GM18951 (cell line): ENCODE measurements around the gene CISTR.
"Not testable (repeated sequence)": the region's sequence is repeated elsewhere in the genome, so short reads cannot be mapped to it uniquely, and the experiment has no call there.

Experiments
- POLR2A ChIP-seq: IDR thresholded peaks from 4 replicates; pipeline ENCODE4 v1.6.1; 2011; ENCODE audit warnings: mild to moderate bottlenecking; ENCODE audit not compliant: insufficient read length, insufficient read depth; ENCODE audit errors: extremely low read depth
- in situ Hi-C: fragments of 300-500 bp; cut with MboI; formaldehyde crosslinking; loops from one replicate; pipeline ENCODE4 v1.12.0; 2022; ENCODE audit warnings: low sequenced_read_pairs, mixed read lengths, inconsistent platforms; ENCODE audit not compliant: unreplicated experiment

The CISTR gene

GRCh38 chr12:53777936-53778644, 26.3 kb upstream of the CISTR start:
- in situ Hi-C loops: no loop called here
- no peak for TF ChIP-seq POLR2A

DNA sequence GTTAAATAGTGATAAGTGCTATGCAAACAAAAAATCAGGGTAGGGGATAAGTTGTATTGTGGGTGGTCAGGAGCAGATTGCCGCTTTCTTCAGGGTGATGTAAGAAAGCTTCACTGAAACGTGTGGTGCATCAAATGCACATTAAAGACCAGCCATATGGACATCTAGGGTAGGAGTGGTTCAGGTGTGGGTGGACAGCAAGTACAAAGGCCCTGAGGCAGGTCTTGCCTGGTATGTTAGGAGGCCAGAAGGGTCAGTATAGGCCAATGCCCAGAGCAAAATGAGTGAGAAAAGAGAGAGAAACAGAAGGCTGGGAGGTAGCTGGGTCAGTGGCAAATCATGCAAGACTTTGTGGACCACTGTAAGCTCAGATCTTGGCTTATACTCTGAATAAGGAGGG, 25.6 kb upstream of the CISTR start:
- in situ Hi-C loops: no loop called here
- no peak for TF ChIP-seq POLR2A

DNA sequence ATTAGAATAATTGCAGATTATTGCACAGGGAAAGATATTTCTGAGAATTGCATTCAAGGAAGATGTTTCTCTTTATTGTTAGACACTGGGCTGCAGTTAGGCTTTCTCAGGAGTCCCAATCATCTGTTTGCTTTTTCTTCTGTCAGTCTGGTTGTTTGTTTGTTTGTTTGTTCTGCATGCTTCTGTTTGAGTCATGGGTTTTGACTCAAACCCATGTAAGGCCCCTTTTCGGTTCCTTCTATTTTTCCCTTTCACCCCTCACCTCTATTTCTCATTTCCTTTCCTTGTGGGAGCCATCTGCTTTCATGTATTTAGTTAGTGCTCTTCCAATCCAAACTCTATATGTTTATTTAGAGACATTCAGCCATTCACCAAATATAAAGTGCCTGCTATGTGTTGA, 25.1 kb upstream of the CISTR start:
- no peak for TF ChIP-seq POLR2A
- in situ Hi-C loops: no loop called here

GRCh38 chr12:53775478-53776145, 23.8 kb upstream of the CISTR start:
- in situ Hi-C loops: no loop called here
- no peak for TF ChIP-seq POLR2A

DNA sequence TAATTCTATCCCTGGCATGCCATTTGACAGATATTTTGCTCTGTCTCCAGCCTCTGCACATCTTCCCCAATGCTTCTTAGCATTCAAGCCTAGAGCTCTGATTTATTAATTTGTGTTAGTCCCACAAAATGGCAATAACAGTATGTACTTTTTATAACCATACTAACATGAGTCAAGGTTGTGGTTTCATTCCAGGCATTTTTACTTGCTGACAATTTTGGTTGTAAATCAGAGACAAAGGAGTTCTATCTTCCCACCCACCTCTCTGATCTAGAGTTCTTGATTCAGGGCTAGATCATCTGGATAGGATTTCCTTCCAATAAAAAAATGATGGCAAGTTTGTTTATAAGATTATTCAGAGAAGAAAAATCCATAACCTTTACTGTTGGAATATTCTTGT, 18.5 kb upstream of the CISTR start:
- TF ChIP-seq POLR2A: no peak
- in situ Hi-C loops: no loop called here

DNA sequence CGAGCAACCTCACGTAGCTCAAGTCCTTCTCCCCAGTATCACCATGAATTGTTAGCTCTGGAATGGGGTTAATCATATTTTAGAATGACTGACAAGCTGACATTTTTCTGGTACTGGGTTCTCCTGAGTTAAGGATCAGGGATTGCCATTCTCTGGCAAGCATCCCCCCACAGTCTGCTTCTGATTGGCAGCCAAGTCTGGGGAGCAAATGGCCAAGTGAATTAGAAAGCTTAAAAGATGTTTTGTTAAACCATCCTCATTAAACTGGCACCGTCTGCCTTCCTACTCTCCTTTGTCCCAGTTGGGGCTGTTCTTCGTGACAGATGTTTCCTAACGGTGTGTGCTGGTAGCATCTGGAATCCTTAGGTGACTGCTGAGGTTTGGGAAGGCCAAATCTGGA, 17.2 kb upstream of the CISTR start:
- no peak for TF ChIP-seq POLR2A
- in situ Hi-C loops: no loop called here

GRCh38 chr12:53766881-53767280, 15.1 kb upstream of the CISTR start:
- no peak for TF ChIP-seq POLR2A
- in situ Hi-C loops: no loop called here

DNA sequence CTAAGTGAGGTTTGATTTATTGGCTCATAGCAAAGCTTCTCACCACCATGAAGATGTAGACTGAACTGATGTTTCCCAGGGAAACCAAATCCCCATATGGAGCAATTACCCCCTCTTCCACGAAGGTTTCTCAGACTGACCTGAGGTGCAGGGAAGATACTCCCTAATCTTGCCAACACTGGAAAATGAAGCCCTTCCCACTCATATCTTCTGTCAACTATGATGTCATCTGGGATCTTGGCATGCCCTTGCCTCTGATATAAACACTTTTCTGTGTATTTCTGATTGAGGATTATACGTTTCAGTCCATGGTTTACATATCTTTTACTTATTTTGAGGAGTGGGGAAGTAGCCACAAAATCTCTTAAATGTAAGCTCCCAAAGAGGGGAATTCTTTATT, 14.1 kb upstream of the CISTR start:
- no peak for TF ChIP-seq POLR2A
- in situ Hi-C loops: no loop called here

DNA sequence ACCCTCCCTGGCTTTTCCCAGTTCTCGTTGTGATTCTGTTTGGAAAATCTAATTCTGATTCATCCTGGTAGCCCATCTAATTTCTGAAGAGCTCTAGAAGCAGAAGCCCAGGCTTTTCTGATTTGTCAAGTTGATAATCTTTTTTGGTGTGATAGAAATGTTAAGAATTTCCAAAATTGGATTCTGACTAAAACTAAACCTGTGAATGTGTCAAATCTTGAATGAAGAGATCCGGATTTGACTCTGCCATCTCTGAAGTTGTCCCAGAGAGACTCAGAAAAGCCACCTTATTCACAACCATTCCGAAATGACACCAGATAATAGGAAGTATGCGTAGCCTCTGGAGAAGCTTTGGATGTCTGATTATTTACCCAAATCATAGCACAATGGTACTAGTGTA, 12.8 kb upstream of the CISTR start:
- in situ Hi-C loops: no loop called here
- no peak for TF ChIP-seq POLR2A

- in situ Hi-C loops: not testable (repeated sequence)
Measured at GRCh38 chr12:53762793-53763192, 11.0 kb upstream of the CISTR start.

- in situ Hi-C loops: no loop called here
Measured at GRCh38 chr12:53761306-53761705, 9.5 kb upstream of the CISTR start.

DNA sequence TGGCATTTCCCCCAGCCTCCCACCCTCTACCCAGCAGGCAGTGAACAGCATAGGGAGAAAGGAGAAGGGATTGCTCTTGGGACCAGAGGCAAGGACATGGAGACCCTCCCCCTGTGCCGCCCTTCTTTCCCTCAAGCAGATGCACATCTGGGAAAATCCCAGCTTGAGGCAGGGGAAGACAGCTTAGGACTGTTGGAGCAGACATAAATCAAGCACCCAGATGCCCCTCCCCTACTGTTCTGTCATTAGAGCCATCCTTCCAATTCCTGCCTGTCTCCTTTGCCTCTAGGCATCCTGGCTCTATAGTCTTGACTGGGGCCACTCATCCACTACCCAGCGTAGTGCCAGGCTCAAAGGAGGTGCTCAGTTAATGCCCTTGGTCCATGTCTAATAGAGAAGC, 7.5 kb upstream of the CISTR start:
- TF ChIP-seq POLR2A: no peak
- in situ Hi-C loops: no loop called here

More at GRCh38 chr12:53761306-53761705, 9.5 kb upstream of the CISTR start:
- no peak for TF ChIP-seq POLR2A

- no peak for TF ChIP-seq POLR2A
- in situ Hi-C loops: no loop called here
Measured at GRCh38 chr12:53758730-53759103, 6.9 kb upstream of the CISTR start.

DNA sequence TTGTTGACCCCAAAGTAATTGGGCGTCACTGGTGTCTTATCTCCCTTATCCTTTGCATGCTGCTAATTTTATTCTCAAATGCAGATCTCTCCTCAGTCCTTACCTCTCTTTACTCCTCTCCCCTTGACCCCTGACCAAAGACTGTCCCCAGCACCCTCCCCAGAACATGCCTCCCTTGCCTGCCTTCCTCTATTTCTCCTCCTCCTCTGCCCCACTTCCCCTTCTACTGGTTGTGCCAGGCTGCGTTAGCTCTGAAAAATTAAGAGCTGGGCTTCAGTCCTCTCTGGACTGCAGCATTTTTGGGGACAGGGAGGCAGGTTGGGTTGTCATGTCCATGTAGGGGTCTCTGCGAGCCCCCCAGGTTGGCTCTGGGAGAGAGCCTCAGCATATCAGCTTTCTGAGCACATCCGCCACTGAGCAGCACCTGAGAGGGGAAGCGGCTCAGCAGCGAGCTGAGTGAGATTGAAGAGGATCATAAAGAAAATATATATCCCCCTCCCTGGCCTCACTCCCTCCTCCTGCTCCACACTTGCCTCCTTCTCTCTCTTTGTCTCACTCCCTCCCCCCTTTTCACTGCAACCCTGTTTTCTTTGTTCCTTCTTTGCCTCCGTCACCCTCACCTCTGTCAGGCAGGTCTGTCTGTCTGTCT, 6.4 kb upstream of the CISTR start:
- TF ChIP-seq POLR2A: no peak
- in situ Hi-C loops: no loop called here
